SK-N-SH (cell line): ENCODE data around the gene CTAGE6.
"Not testable (repeated sequence)": the region's sequence is repeated elsewhere in the genome, so short reads cannot be mapped to it uniquely, and the experiment has no call there.

Source experiments
- CTCF ChIP-seq: fragments of 200-600 bp; sonication (generic); IDR thresholded peaks from 2 replicates; pipeline ENCODE4 v1.6.1; 2017; ENCODE audit warnings: antibody characterized with exemption, mild to moderate bottlenecking, moderate library complexity
- ELF1 ChIP-seq: IDR thresholded peaks from 2 replicates; pipeline ENCODE4 v1.4.0; 2012
- EP300 ChIP-seq, 2 experiments: IDR thresholded peaks; 2 replicates each; pipeline versions ENCODE4 v1.4.0 to v1.6.1; 2012; ENCODE audit warnings: borderline replicate concordance in 1 of 2, low read depth in 1 of 2, low read length in 1 of 2
- EZH2phosphoT487 ChIP-seq: fragments of 200-600 bp; sonication (generic); IDR thresholded peaks from 2 replicates; pipeline ENCODE4 v1.6.1; 2017; ENCODE audit warnings: low read depth, mixed run types, mild to moderate bottlenecking, antibody characterized with exemption, moderate library complexity, borderline replicate concordance
- FOSL2 ChIP-seq: IDR thresholded peaks from 2 replicates; pipeline ENCODE4 v1.4.0; 2012; ENCODE audit warnings: low read depth, mild to moderate bottlenecking, moderate library complexity, borderline replicate concordance
- FOXM1 ChIP-seq: IDR thresholded peaks from 2 replicates; pipeline ENCODE4 v1.4.0; 2012; ENCODE audit warnings: low read depth, mild to moderate bottlenecking
- GATA2 ChIP-seq: sonication (generic); formaldehyde crosslinking; IDR thresholded peaks from 2 replicates; pipeline ENCODE4 v1.5.0; 2020; ENCODE audit warnings: mild to moderate bottlenecking, missing genetic modification reagents
- MAX ChIP-seq: IDR thresholded peaks from 2 replicates; pipeline ENCODE4 v1.4.0; 2012; ENCODE audit warnings: low read depth
- NFIC ChIP-seq: IDR thresholded peaks from 2 replicates; pipeline ENCODE4 v1.4.0; 2012; ENCODE audit warnings: borderline replicate concordance
- NRF1 ChIP-seq: IDR thresholded peaks from 2 replicates; pipeline ENCODE4 v1.6.1; 2012; ENCODE audit warnings: low read depth, mild to moderate bottlenecking, low read length
- RAD21 ChIP-seq: IDR thresholded peaks from 2 replicates; pipeline ENCODE4 v1.6.1; 2012; ENCODE audit warnings: mild to moderate bottlenecking, low read length
- RCOR1 ChIP-seq: fragments of 150-350 bp; IDR thresholded peaks from 2 replicates; pipeline ENCODE4 v1.6.1; 2017; ENCODE audit warnings: antibody characterized with exemption, low read length
- SIN3A ChIP-seq: IDR thresholded peaks from 2 replicates; pipeline ENCODE4 v1.6.1; 2012; ENCODE audit warnings: low read depth, mild to moderate bottlenecking, low read length, moderate library complexity, borderline replicate concordance
- TAF1 ChIP-seq: IDR thresholded peaks from 2 replicates; pipeline ENCODE4 v1.6.1; 2012; ENCODE audit warnings: low read depth, mild to moderate bottlenecking, low read length, moderate library complexity, borderline replicate concordance

- TF ChIP-seq CTCF; TAF1; SIN3A; EP300 (IDR thresholded peaks at IDR 0.05; ENCODE audit: borderline replicate concordance in 1 of 2, low read depth in 1 of 2, low read length in 1 of 2); NRF1; RAD21; MAX; RCOR1; FOSL2; ELF1; GATA2; EZH2phosphoT487; NFIC; FOXM1: not testable (repeated sequence)
Measured at GRCh38 chr7:143779591-143779990, 22.1 kb upstream of the CTAGE6 start.
